Activated CD4-positive, alpha-beta T cell treated with anti-CD3 and anti-CD28 coated beads, Interleukin-2, amount 50 U/mL, for 24 hours (primary cell): Measurements from ENCODE around the gene MTM1.

ENCODE experiments used
- DNase-seq, 2 donors: peaks; one replicate each; pipeline ENCODE4 v3.0.0-alpha.2; 2020; ENCODE audit warnings: low read depth in 1 of 2, low spot score in 1 of 2

The MTM1 gene

DNA sequence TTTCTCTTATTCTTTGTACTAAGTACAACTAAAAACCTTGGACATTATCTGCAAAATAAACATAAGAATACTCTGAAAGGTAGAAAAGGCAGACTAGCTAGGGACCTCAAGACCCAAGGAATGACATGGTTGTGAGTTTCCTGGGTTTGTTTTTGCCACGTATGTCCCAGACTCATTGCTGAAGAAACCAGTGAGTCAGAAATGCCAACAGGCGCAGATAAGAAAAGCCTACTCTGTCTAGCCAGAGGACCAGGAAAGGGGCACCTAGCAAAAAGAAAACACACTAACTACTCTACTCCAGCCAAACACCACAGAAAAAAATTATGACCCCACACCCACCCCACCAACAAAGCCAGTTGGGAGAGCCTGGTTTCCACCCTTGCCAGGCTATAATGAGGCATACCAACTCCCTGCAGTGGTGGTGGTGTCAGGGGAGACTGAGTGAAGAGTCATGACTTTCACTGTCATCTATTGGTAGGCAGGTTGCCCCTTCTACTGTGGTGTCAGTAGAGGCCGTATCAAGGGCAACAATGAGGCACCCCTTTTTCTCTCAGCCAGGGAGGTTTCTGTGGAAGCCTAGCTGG, 135.7 kb downstream of the MTM1 start:
- DNase-seq = no peak

DNA sequence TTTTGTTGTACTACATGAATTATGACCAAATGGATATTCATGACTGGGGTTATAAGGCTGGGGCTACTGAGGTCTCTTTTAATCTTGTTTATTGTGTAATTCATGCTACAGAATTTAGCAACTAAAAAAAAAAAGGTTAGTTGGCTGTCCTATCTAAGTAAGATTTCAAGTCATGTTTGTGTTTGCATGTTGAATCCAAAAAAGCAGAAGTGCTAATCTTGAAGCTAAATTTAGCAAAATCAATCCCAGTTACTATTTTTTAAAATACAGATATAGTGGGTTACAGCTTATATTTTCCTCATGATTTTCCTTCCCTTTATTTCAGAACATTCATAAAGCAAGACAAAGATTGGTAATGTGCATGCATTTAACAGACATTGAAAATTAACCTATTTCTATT, 144.2 kb downstream of the MTM1 start:
- DNase-seq = no peak

DNA sequence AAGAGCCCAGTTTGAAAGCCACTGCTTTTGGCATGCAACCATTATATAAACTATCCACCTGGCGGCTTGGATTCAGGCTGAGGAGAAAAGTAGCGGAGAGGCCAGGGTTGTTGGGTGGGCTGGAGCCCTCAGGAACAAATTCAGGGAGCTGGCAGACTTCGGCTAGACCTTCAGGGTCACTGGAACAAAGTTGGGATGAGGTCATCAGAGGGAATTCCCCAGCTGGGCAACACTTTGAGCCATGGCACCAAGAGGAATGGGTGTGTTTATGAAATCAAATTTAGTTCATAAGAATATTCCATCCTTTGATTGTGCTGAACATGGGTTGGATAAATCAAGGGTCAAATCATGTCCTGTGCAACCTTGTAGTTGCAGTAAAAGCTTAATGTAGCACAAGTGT, 146.8 kb downstream of the MTM1 start:
- no peak for DNase-seq

DNA sequence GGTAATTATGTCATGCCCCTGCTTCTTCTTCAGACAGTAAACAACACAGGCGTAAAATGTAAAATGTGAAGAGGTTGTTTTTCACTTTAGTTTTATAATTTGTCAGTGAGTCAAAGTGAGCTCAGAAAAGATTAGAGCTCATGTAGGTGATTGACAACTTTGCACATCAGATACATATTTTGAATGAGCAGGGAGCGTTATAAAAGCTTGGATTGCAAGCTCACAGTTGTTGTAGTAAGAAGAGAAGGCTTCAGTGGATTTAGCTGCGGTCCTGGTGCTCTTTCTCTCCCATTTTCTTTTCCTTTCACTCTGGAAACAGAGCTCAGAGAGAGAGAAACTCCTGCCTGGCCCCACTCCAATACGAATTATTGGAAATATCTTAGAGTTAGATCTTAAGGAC, 151.2 kb downstream of the MTM1 start:
- no peak for DNase-seq
